PFSK-1 (cell line): Measurements from ENCODE around the gene SLC11A1.

ENCODE experiments used
- FOXP2 ChIP-seq: optimal IDR thresholded peaks from 2 replicates; pipeline ENCODE3; 2011; ENCODE audit warnings: borderline replicate concordance, control low read depth, inconsistent platforms; ENCODE audit not compliant: insufficient read depth; ENCODE audit errors: extremely low read length, extremely low read depth
- POLR2AphosphoS5 ChIP-seq: IDR thresholded peaks from 2 replicates; pipeline ENCODE4 v1.6.1; 2012; ENCODE audit warnings: low read depth, mild to moderate bottlenecking, control low read depth, low read length, moderate library complexity
- SIN3A ChIP-seq: IDR thresholded peaks from 2 replicates; pipeline ENCODE4 v1.6.1; 2012; ENCODE audit warnings: mild to moderate bottlenecking, low read length, moderate library complexity, borderline replicate concordance; ENCODE audit not compliant: insufficient read depth
- TAF1 ChIP-seq: IDR thresholded peaks from 2 replicates; pipeline ENCODE4 v1.6.1; 2012; ENCODE audit warnings: low read length, control low read depth, borderline replicate concordance; ENCODE audit not compliant: insufficient read depth
- TF ChIP-seq, protein P1 (sequence below), 2 experiments: IDR thresholded peaks; 2 replicates each; pipeline versions ENCODE4 v1.6.1 to v1.8.0; 2011 to 2012; ENCODE audit warnings: low read depth in 2 of 2, low read length in 2 of 2, control low read depth in 1 of 2, inconsistent platforms in 1 of 2, mild to moderate bottlenecking in 1 of 2, moderate library complexity in 1 of 2; ENCODE audit not compliant: insufficient read depth in 1 of 2

SLC11A1 gene

DNA sequence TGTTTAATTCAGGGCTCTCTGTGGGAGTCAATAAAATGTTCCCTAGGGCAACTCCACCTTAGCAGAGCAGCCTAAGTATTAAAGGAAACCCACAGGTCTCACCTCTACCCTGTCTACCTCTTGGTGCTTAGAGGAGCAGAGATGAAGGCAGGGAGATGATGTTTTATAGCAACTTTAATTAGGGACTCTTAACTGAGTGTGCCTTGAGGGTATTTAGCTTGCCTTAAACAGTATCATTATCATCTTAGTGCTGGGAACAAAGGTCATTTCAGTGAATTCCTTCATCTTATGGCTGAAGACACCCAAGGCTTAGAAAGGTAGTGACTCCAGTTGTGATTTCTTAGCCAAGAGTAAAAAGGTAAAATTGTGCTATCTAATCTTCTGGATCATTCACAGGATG is 63.5 kb downstream of the SLC11A1 start:
- TF ChIP-seq FOXP2 (no peak), SIN3A (no peak), TAF1 (no peak), POLR2AphosphoS5 (no peak)
- TF ChIP-seq, protein P1, sequence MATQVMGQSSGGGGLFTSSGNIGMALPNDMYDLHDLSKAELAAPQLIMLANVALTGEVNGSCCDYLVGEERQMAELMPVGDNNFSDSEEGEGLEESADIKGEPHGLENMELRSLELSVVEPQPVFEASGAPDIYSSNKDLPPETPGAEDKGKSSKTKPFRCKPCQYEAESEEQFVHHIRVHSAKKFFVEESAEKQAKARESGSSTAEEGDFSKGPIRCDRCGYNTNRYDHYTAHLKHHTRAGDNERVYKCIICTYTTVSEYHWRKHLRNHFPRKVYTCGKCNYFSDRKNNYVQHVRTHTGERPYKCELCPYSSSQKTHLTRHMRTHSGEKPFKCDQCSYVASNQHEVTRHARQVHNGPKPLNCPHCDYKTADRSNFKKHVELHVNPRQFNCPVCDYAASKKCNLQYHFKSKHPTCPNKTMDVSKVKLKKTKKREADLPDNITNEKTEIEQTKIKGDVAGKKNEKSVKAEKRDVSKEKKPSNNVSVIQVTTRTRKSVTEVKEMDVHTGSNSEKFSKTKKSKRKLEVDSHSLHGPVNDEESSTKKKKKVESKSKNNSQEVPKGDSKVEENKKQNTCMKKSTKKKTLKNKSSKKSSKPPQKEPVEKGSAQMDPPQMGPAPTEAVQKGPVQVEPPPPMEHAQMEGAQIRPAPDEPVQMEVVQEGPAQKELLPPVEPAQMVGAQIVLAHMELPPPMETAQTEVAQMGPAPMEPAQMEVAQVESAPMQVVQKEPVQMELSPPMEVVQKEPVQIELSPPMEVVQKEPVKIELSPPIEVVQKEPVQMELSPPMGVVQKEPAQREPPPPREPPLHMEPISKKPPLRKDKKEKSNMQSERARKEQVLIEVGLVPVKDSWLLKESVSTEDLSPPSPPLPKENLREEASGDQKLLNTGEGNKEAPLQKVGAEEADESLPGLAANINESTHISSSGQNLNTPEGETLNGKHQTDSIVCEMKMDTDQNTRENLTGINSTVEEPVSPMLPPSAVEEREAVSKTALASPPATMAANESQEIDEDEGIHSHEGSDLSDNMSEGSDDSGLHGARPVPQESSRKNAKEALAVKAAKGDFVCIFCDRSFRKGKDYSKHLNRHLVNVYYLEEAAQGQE (IDR thresholded peaks at IDR 0.05; ENCODE audit: insufficient read depth in 1 of 2, low read depth in 2 of 2, low read length in 2 of 2): no peak
